Thyroid gland (tissue), 4 donors: ENCODE measurements around the gene ESRP2.

Experiments
- CTCF ChIP-seq, 6 experiments: fragments of 200-600 bp in 3 of 6; fragments of 450-650 bp in 3 of 6; sonication (generic) in 3 of 6; IDR thresholded peaks; one replicate each; pipeline ENCODE4 v1.5.1; 2016 to 2019; ENCODE audit warnings: antibody characterized with exemption in 6 of 6, mild to moderate bottlenecking in 2 of 6, inconsistent platforms in 1 of 6, moderate library complexity in 1 of 6
- POLR2A ChIP-seq, 2 donors: fragments of 450-650 bp; IDR thresholded peaks; one replicate each; pipeline ENCODE4 v1.6.1; 2017; ENCODE audit warnings: antibody characterized with exemption in 2 of 2, mild to moderate bottlenecking in 2 of 2, moderate library complexity in 1 of 2

- TF ChIP-seq CTCF (IDR thresholded peaks at IDR 0.05) (no peak), POLR2A (IDR thresholded peaks at IDR 0.05) (no peak)
Measured at GRCh38 chr16:68226116-68226515, 9.8 kb downstream of the ESRP2 start.
